Measurements from ENCODE around the gene SPINK14.

The SPINK14 gene

GRCh38 chr5:148202531-148203203 lies 34.3 kb downstream of the SPINK14 start, which contains the start of gene SPINK6:
Gene SPINK6 (plus strand): TSS chr5:148203042. CDS start chr5:148203097, 55 bp downstream.
- H3K36me3 ChIP-seq (ENCODE audit: control insufficient read depth, insufficient read depth, low read length), result no peaks in the 10 kb centered on the region
- no peak within 1 kb of the TSS for H3K4ac ChIP-seq (ENCODE audit: low read depth, low read length)
- H2BK120ac ChIP-seq (ENCODE audit: low read depth, low read length), result no peak within 1 kb of the TSS
- WGBS (ENCODE audit: extremely low coverage, insufficient coverage, low lambda C conversion rate), result no CpG with 5 or more reads among the region's 2 CpGs
- H3K56ac ChIP-seq (ENCODE audit: low read length), result no peak within 1 kb of the TSS
- H2BK5ac ChIP-seq (ENCODE audit: low read length), result no peak within 1 kb of the TSS
- no peak within 1 kb of the TSS for H3K27ac ChIP-seq (ENCODE audit: low read depth, low read length)
- no peak within 1 kb of the TSS for H3K4me3 ChIP-seq (ENCODE audit: low read length)
- no peak for DNase-seq
- no peak within 1 kb of the TSS for H3K18ac ChIP-seq (ENCODE audit: low read length)
- no peaks in the 10 kb centered on the region for H3K27me3 ChIP-seq (ENCODE audit: insufficient read depth, low read length, poor library complexity)
- H4K8ac ChIP-seq (ENCODE audit: low read depth, low read length), result no peak within 1 kb of the TSS
- no peaks in the 10 kb centered on the region for H3K4me1 ChIP-seq (ENCODE audit: control insufficient read depth, low read depth, low read length)
- no peak within 1 kb of the TSS for H3K9ac ChIP-seq (ENCODE audit: low read length)
- H2AK5ac ChIP-seq (ENCODE audit: low read length), result no peak within 1 kb of the TSS
- no peaks in the 10 kb centered on the region for H3K79me1 ChIP-seq (ENCODE audit: low read length)
- H4K5ac ChIP-seq (ENCODE audit: low read length), result no peak within 1 kb of the TSS
- no peak within 1 kb of the TSS for H2BK15ac ChIP-seq (replicated peaks; ENCODE audit: low read depth)
- no peak within 1 kb of the TSS for H3K4me2 ChIP-seq (ENCODE audit: low read length)
- H3K79me2 ChIP-seq (ENCODE audit: control insufficient read depth, insufficient read depth, low read length), result no peaks in the 10 kb centered on the region
- no peak within 1 kb of the TSS for H3K23ac ChIP-seq (ENCODE audit: low read length)

GRCh38 chr5:148205044-148205806 lies 36.9 kb downstream of the SPINK14 start:
- Histone ChIP-seq H2BK15ac (replicated peaks; ENCODE audit: low read depth) (no peak overlapping the region), H3K79me1 (ENCODE audit: low read length) (no peaks in the 10 kb centered on the region), H3K4ac (ENCODE audit: low read depth, low read length) (no peak overlapping the region), H4K5ac (ENCODE audit: low read length) (no peak overlapping the region), H3K36me3 (ENCODE audit: control insufficient read depth, insufficient read depth, low read length) (no peaks in the 10 kb centered on the region), H3K4me2 (ENCODE audit: low read length) (no peak overlapping the region), H3K9ac (ENCODE audit: low read length) (no peak overlapping the region), H3K27ac (ENCODE audit: low read depth, low read length) (no peak overlapping the region), H4K8ac (ENCODE audit: low read depth, low read length) (no peak overlapping the region), H2BK5ac (ENCODE audit: low read length) (no peak overlapping the region), H3K23ac (ENCODE audit: low read length) (no peak overlapping the region), H3K27me3 (ENCODE audit: insufficient read depth, low read length, poor library complexity) (no peaks in the 10 kb centered on the region), H3K79me2 (ENCODE audit: control insufficient read depth, insufficient read depth, low read length) (no peaks in the 10 kb centered on the region), H2BK120ac (ENCODE audit: low read depth, low read length) (no peak overlapping the region), H3K4me1 (ENCODE audit: control insufficient read depth, low read depth, low read length) (no peaks in the 10 kb centered on the region), H3K4me3 (ENCODE audit: low read length) (no peak overlapping the region), H3K56ac (ENCODE audit: low read length) (no peak overlapping the region), H3K18ac (ENCODE audit: low read length) (no peak overlapping the region), H2AK5ac (ENCODE audit: low read length) (no peak overlapping the region)
- no peak for DNase-seq
- WGBS (ENCODE audit: extremely low coverage, insufficient coverage, low lambda C conversion rate), result no CpG with 5 or more reads among the region's 4 CpGs

GRCh38 chr5:148205865-148206264 lies 37.5 kb downstream of the SPINK14 start:
- Histone ChIP-seq H3K4me1 (ENCODE audit: control insufficient read depth, low read depth, low read length) (no peaks in the 10 kb centered on the region), H3K9ac (ENCODE audit: low read length) (no peak overlapping the region)

GRCh38 chr5:148206620-148207019 lies 38.3 kb downstream of the SPINK14 start:
- H3K27ac ChIP-seq (ENCODE audit: low read depth, low read length), result no peak overlapping the region
- H3K4ac ChIP-seq (ENCODE audit: low read depth, low read length), result no peak overlapping the region
- no peak overlapping the region for H2BK5ac ChIP-seq (ENCODE audit: low read length)
- WGBS (ENCODE audit: extremely low coverage, insufficient coverage, low lambda C conversion rate), result no CpG with 5 or more reads among the region's 1 CpG
- H3K18ac ChIP-seq (ENCODE audit: low read length), result no peak overlapping the region
- H3K4me2 ChIP-seq (ENCODE audit: low read length), result no peak overlapping the region
- no peak overlapping the region for H3K4me3 ChIP-seq (ENCODE audit: low read length)
- H3K79me2 ChIP-seq (ENCODE audit: control insufficient read depth, insufficient read depth, low read length), result no peaks in the 10 kb centered on the region
- no peaks in the 10 kb centered on the region for H3K4me1 ChIP-seq (ENCODE audit: control insufficient read depth, low read depth, low read length)
- no peaks in the 10 kb centered on the region for H3K79me1 ChIP-seq (ENCODE audit: low read length)
- H4K5ac ChIP-seq (ENCODE audit: low read length), result no peak overlapping the region
- no peak overlapping the region for H4K8ac ChIP-seq (ENCODE audit: low read depth, low read length)
- no peak overlapping the region for H3K23ac ChIP-seq (ENCODE audit: low read length)
- no peak overlapping the region for H2BK120ac ChIP-seq (ENCODE audit: low read depth, low read length)
- no peak overlapping the region for H2BK15ac ChIP-seq (replicated peaks; ENCODE audit: low read depth)
- no peak overlapping the region for H3K56ac ChIP-seq (ENCODE audit: low read length)
- H3K36me3 ChIP-seq (ENCODE audit: control insufficient read depth, insufficient read depth, low read length), result no peaks in the 10 kb centered on the region
- no peak overlapping the region for H2AK5ac ChIP-seq (ENCODE audit: low read length)
- DNase-seq, result no peak
- no peaks in the 10 kb centered on the region for H3K27me3 ChIP-seq (ENCODE audit: insufficient read depth, low read length, poor library complexity)
- H3K9ac ChIP-seq (ENCODE audit: low read length), result no peak overlapping the region

More at GRCh38 chr5:148205865-148206264, 37.5 kb downstream of the SPINK14 start:
- no peak overlapping the region for H4K8ac ChIP-seq (ENCODE audit: low read depth, low read length)
- H2AK5ac ChIP-seq (ENCODE audit: low read length), result no peak overlapping the region
- no peak overlapping the region for H2BK5ac ChIP-seq (ENCODE audit: low read length)
- no peaks in the 10 kb centered on the region for H3K27me3 ChIP-seq (ENCODE audit: insufficient read depth, low read length, poor library complexity)
- no peak overlapping the region for H3K4me3 ChIP-seq (ENCODE audit: low read length)
- H3K4me2 ChIP-seq (ENCODE audit: low read length), result no peak overlapping the region
- no peaks in the 10 kb centered on the region for H3K36me3 ChIP-seq (ENCODE audit: control insufficient read depth, insufficient read depth, low read length)
- DNase-seq, result no peak
- H2BK15ac ChIP-seq (replicated peaks; ENCODE audit: low read depth), result no peak overlapping the region
- H3K79me2 ChIP-seq (ENCODE audit: control insufficient read depth, insufficient read depth, low read length), result no peaks in the 10 kb centered on the region
- H3K4ac ChIP-seq (ENCODE audit: low read depth, low read length), result no peak overlapping the region
- no peak overlapping the region for H3K18ac ChIP-seq (ENCODE audit: low read length)
- no peaks in the 10 kb centered on the region for H3K79me1 ChIP-seq (ENCODE audit: low read length)
- H3K23ac ChIP-seq (ENCODE audit: low read length), result no peak overlapping the region
- H3K56ac ChIP-seq (ENCODE audit: low read length), result no peak overlapping the region
- H3K27ac ChIP-seq (ENCODE audit: low read depth, low read length), result no peak overlapping the region
- WGBS (ENCODE audit: extremely low coverage, insufficient coverage, low lambda C conversion rate), result no CpG with 5 or more reads among the region's 1 CpG
- no peak overlapping the region for H4K5ac ChIP-seq (ENCODE audit: low read length)
- H2BK120ac ChIP-seq (ENCODE audit: low read depth, low read length), result no peak overlapping the region

GRCh38 chr5:148208226-148208625 lies 39.9 kb downstream of the SPINK14 start:
- H3K4me1 ChIP-seq (ENCODE audit: control insufficient read depth, low read depth, low read length), result no peaks in the 10 kb centered on the region
- no peaks in the 10 kb centered on the region for H3K36me3 ChIP-seq (ENCODE audit: control insufficient read depth, insufficient read depth, low read length)
- H4K5ac ChIP-seq (ENCODE audit: low read length), result no peak overlapping the region
- H3K27me3 ChIP-seq (ENCODE audit: insufficient read depth, low read length, poor library complexity), result no peaks in the 10 kb centered on the region
- no peak overlapping the region for H3K18ac ChIP-seq (ENCODE audit: low read length)
- no peak overlapping the region for H3K4me3 ChIP-seq (ENCODE audit: low read length)
- H2BK15ac ChIP-seq (replicated peaks; ENCODE audit: low read depth), result no peak overlapping the region
- no peak overlapping the region for H3K4me2 ChIP-seq (ENCODE audit: low read length)
- no peaks in the 10 kb centered on the region for H3K79me1 ChIP-seq (ENCODE audit: low read length)
- no peak overlapping the region for H3K23ac ChIP-seq (ENCODE audit: low read length)
- H3K9ac ChIP-seq (ENCODE audit: low read length), result no peak overlapping the region
- no peak overlapping the region for H2BK120ac ChIP-seq (ENCODE audit: low read depth, low read length)
- H3K4ac ChIP-seq (ENCODE audit: low read depth, low read length), result no peak overlapping the region
- H2AK5ac ChIP-seq (ENCODE audit: low read length), result no peak overlapping the region
- H3K27ac ChIP-seq (ENCODE audit: low read depth, low read length), result no peak overlapping the region
- H3K79me2 ChIP-seq (ENCODE audit: control insufficient read depth, insufficient read depth, low read length), result no peaks in the 10 kb centered on the region
- no peak overlapping the region for H2BK5ac ChIP-seq (ENCODE audit: low read length)
- no peak overlapping the region for H4K8ac ChIP-seq (ENCODE audit: low read depth, low read length)
- DNase-seq, result no peak
- no peak overlapping the region for H3K56ac ChIP-seq (ENCODE audit: low read length)

Measured in mesendoderm (in vitro differentiated cells).